Effector memory CD4-positive, alpha-beta T cell (primary cell): ENCODE measurements around the gene BCCIP.

Experiments used
- DNase-seq, 3 donors: peaks; one replicate each; pipeline ENCODE4 v3.0.0-alpha.2; 2020
- H3K27ac ChIP-seq: 2 replicates; pipeline ENCODE4 v1.7.0; 2013; ENCODE audit warnings: mild to moderate bottlenecking, low read length, moderate library complexity; ENCODE audit not compliant: insufficient read depth, poor library complexity, severe bottlenecking
- H3K27me3 ChIP-seq: replicated peaks from 2 replicates; pipeline ENCODE4 v1.7.0; 2013; ENCODE audit warnings: mild to moderate bottlenecking, low read length; ENCODE audit not compliant: insufficient read depth, control insufficient read depth, poor library complexity, severe bottlenecking
- H3K36me3 ChIP-seq: 2 replicates; pipeline ENCODE4 v1.7.0; 2013; ENCODE audit warnings: mild to moderate bottlenecking, low read length, moderate library complexity; ENCODE audit not compliant: control insufficient read depth, insufficient read depth
- H3K4me1 ChIP-seq: 2 replicates; pipeline ENCODE4 v1.7.0; 2013; ENCODE audit warnings: low read length, mild to moderate bottlenecking; ENCODE audit not compliant: control insufficient read depth, insufficient read depth, poor library complexity, severe bottlenecking
- H3K4me3 ChIP-seq: 2 replicates; pipeline ENCODE4 v1.7.0; 2013; ENCODE audit warnings: low read length, low read depth, mild to moderate bottlenecking; ENCODE audit not compliant: insufficient read depth, poor library complexity, severe bottlenecking
- H3K9me3 ChIP-seq: 2 replicates; pipeline ENCODE4 v1.7.0; 2013; ENCODE audit warnings: mild to moderate bottlenecking, low read length, moderate library complexity; ENCODE audit not compliant: control insufficient read depth

BCCIP gene

DNA sequence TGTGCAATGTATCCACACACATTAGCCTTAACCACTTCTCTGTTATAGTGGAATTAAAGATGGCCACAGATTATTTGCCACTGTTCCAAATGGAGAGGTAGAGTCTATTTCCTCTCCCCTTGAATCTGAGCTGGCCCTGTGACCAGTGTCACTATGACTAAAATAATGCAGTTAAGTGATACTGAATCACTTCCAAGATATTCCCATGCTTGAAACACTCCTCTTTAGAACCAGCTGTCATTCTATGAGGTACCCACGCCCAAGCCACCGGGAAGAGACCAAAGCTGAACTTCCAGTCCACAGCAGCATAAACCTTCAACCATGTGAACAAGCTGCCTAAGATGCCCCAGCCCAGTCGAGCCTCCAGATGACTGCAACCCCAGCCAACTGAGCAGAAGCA is 59.9 kb downstream of the BCCIP start:
- no peaks in the 10 kb centered on the region for H3K27me3 ChIP-seq
- H3K9me3 ChIP-seq = no peaks in the 10 kb centered on the region
- H3K4me3 ChIP-seq = no peak overlapping the region
- H3K36me3 ChIP-seq = no peaks in the 10 kb centered on the region
- DNase-seq = no peak
- no peaks in the 10 kb centered on the region for H3K4me1 ChIP-seq
- no peak overlapping the region for H3K27ac ChIP-seq
